SK-N-SH treated with all-trans-retinoic acid at 6 μM for 48 hours (cell line): ENCODE measurements around the gene AGPAT3.

Experiments
- ATAC-seq: fragments of 200-7000 bp; cut with Tn5 transposase; 3 replicates; pipeline ENCODE4 v1.9.1; 2020; ENCODE audit warnings: mild to moderate bottlenecking, moderate library complexity
- ARNTL ChIP-seq: fragments of 450-650 bp; formaldehyde crosslinking; IDR thresholded peaks from 2 replicates; pipeline ENCODE4 v1.5.0; 2020; ENCODE audit warnings: low read depth, mild to moderate bottlenecking, moderate library complexity, borderline replicate concordance
- BACH2 ChIP-seq: fragments of 250-450 bp; sonication (Bioruptor Pico); IDR thresholded peaks from 2 replicates; pipeline ENCODE4 v1.9.0; 2021; ENCODE audit warnings: mild to moderate bottlenecking, borderline replicate concordance
- CREB5 ChIP-seq: fragments of 250-450 bp; sonication (Bioruptor Pico); IDR thresholded peaks from 2 replicates; pipeline ENCODE4 v1.5.1; 2020; ENCODE audit warnings: low read depth, mild to moderate bottlenecking, moderate library complexity
- CSDC2 ChIP-seq: fragments of 250-450 bp; sonication (Bioruptor Pico); IDR thresholded peaks from 2 replicates; pipeline ENCODE4 v1.5.0; 2020; ENCODE audit warnings: mild to moderate bottlenecking, moderate library complexity
- CSRNP3 ChIP-seq: fragments of 250-450 bp; sonication (Bioruptor Pico); IDR thresholded peaks from 2 replicates; pipeline ENCODE4 v1.5.1; 2021; ENCODE audit warnings: mild to moderate bottlenecking, moderate library complexity
- ESRRG ChIP-seq: fragments of 250-450 bp; sonication (Bioruptor Pico); IDR thresholded peaks from 2 replicates; pipeline ENCODE4 v1.6.1; 2021; ENCODE audit warnings: mild to moderate bottlenecking
- ISL1 ChIP-seq: fragments of 250-450 bp; sonication (Bioruptor Pico); IDR thresholded peaks from 2 replicates; pipeline ENCODE4 v2.1.2; 2022; ENCODE audit warnings: mild to moderate bottlenecking, moderate library complexity
- OSR1 ChIP-seq: fragments of 250-450 bp; sonication (Bioruptor Pico); IDR thresholded peaks from 2 replicates; pipeline ENCODE4 v1.8.0; 2022; ENCODE audit warnings: moderate library complexity, mild to moderate bottlenecking, inconsistent platforms
- PATZ1 ChIP-seq: fragments of 250-450 bp; sonication (Bioruptor Pico); IDR thresholded peaks from 2 replicates; pipeline ENCODE4 v1.8.0; 2020; ENCODE audit warnings: mild to moderate bottlenecking, moderate library complexity, borderline replicate concordance
- POU6F1 ChIP-seq: fragments of 250-450 bp; sonication (Bioruptor Pico); IDR thresholded peaks from 2 replicates; pipeline ENCODE4 v1.8.0; 2021; ENCODE audit warnings: low read depth, mild to moderate bottlenecking, moderate library complexity, borderline replicate concordance
- PPARA ChIP-seq: fragments of 250-450 bp; sonication (Bioruptor Pico); IDR thresholded peaks from 2 replicates; pipeline ENCODE4 v1.5.0; 2020; ENCODE audit warnings: mild to moderate bottlenecking, borderline replicate concordance
- RARB ChIP-seq: fragments of 250-450 bp; sonication (Bioruptor Pico); IDR thresholded peaks from 2 replicates; pipeline ENCODE4 v1.8.0; 2021; ENCODE audit warnings: mild to moderate bottlenecking, moderate library complexity
- SNAI2 ChIP-seq: fragments of 250-450 bp; sonication (Bioruptor Pico); IDR thresholded peaks from 2 replicates; pipeline ENCODE4 v1.5.0; 2020; ENCODE audit warnings: mild to moderate bottlenecking, moderate library complexity
- TCF4 ChIP-seq: fragments of 250-450 bp; sonication (Bioruptor Pico); IDR thresholded peaks from 2 replicates; pipeline ENCODE4 v1.8.0; 2021; ENCODE audit warnings: mild to moderate bottlenecking, moderate library complexity, borderline replicate concordance
- TOX ChIP-seq: fragments of 250-450 bp; sonication (Bioruptor Pico); IDR thresholded peaks from 2 replicates; pipeline ENCODE4 v1.8.0; 2021; ENCODE audit warnings: mild to moderate bottlenecking, moderate library complexity, borderline replicate concordance
- TSHZ2 ChIP-seq: fragments of 250-450 bp; sonication (Bioruptor Pico); IDR thresholded peaks from 2 replicates; pipeline ENCODE4 v1.5.0; 2020; ENCODE audit warnings: mild to moderate bottlenecking, moderate library complexity
- ZC3H10 ChIP-seq: fragments of 250-450 bp; sonication (Bioruptor Pico); IDR thresholded peaks from 2 replicates; pipeline ENCODE4 v1.5.1; 2021; ENCODE audit warnings: mild to moderate bottlenecking, moderate library complexity
- ZFP3 ChIP-seq: fragments of 250-450 bp; sonication (Bioruptor Pico); IDR thresholded peaks from 2 replicates; pipeline ENCODE4 v1.5.0; 2020; ENCODE audit warnings: mild to moderate bottlenecking, moderate library complexity
- ZFP30 ChIP-seq: fragments of 450-650 bp; formaldehyde crosslinking; IDR thresholded peaks from 2 replicates; pipeline ENCODE4 v1.5.0; 2022; ENCODE audit warnings: mild to moderate bottlenecking, moderate library complexity
- ZNF565 ChIP-seq: fragments of 450-650 bp; formaldehyde crosslinking; conservative IDR thresholded peaks from 2 replicates; pipeline ENCODE4 v1.5.0; 2020; ENCODE audit warnings: low read depth, mild to moderate bottlenecking, moderate library complexity
- ZNF70 ChIP-seq: fragments of 450-650 bp; formaldehyde crosslinking; IDR thresholded peaks from 2 replicates; pipeline ENCODE4 v1.5.0; 2020; ENCODE audit warnings: mild to moderate bottlenecking, moderate library complexity
- ZNF8 ChIP-seq: fragments of 450-650 bp; formaldehyde crosslinking; IDR thresholded peaks from 2 replicates; pipeline ENCODE4 v1.5.0; 2020; ENCODE audit warnings: mild to moderate bottlenecking, moderate library complexity

The AGPAT3 gene

GRCh38 chr21:43912910-43913309 is 47.9 kb downstream of the AGPAT3 start:
- no peak for TF ChIP-seq CREB5
- no peak for TF ChIP-seq PATZ1 (CRISPR knock-in tag)
- TF ChIP-seq PPARA, result no peak
- TF ChIP-seq CSRNP3 (CRISPR knock-in tag), result no peak
- no peak for TF ChIP-seq ARNTL
- TF ChIP-seq BACH2 (CRISPR knock-in tag), result no peak
- no peak for TF ChIP-seq RARB
- no peak for TF ChIP-seq ZC3H10 (CRISPR knock-in tag)
- no peak for TF ChIP-seq CSDC2 (CRISPR knock-in tag)
- no peak for TF ChIP-seq ZFP3
- TF ChIP-seq ESRRG (CRISPR knock-in tag), result no peak
- no peak for TF ChIP-seq TSHZ2 (CRISPR knock-in tag)
- TF ChIP-seq TCF4 (CRISPR knock-in tag), result no peak
- no peak for TF ChIP-seq OSR1 (CRISPR knock-in tag)
- no peak for TF ChIP-seq ZFP30
- no peak for TF ChIP-seq ZNF565
- no peak for TF ChIP-seq ZNF70 (CRISPR knock-in tag)
- TF ChIP-seq POU6F1, result no peak
- TF ChIP-seq ISL1 (CRISPR knock-in tag), result no peak
- ATAC-seq, result no peak

GRCh38 chr21:43913928-43914327 is 48.9 kb downstream of the AGPAT3 start:
- ATAC-seq, result no peak
- TF ChIP-seq CSRNP3 (CRISPR knock-in tag) (no peak), PPARA (no peak), ISL1 (CRISPR knock-in tag) (no peak), SNAI2 (CRISPR knock-in tag) (no peak), ZNF565 (no peak)

GRCh38 chr21:43916076-43916475 is 51.1 kb downstream of the AGPAT3 start:
- no peak for ATAC-seq
- TF ChIP-seq CSDC2 (CRISPR knock-in tag) (no peak), CSRNP3 (CRISPR knock-in tag) (no peak), ZC3H10 (CRISPR knock-in tag) (no peak), BACH2 (CRISPR knock-in tag) (no peak), ZFP3 (no peak), ISL1 (CRISPR knock-in tag) (no peak), OSR1 (CRISPR knock-in tag) (no peak), PPARA (no peak), ZNF70 (CRISPR knock-in tag) (no peak), TOX (CRISPR knock-in tag) (no peak), ZNF8 (CRISPR knock-in tag) (no peak), SNAI2 (CRISPR knock-in tag) (no peak), CREB5 (no peak), ARNTL (no peak), RARB (no peak), POU6F1 (no peak), ZNF565 (no peak), TCF4 (CRISPR knock-in tag) (no peak)
